NCI-H2196 treated with DMSO at 0.1 percent for 48 hours (cell line): ENCODE results near the gene IL1RAPL1.

ENCODE experiments used
- DNase-seq: peaks from one replicate; lab custom pipeline; 2025; ENCODE audit not compliant: unreplicated experiment; lab: John Stamatoyannopoulos, UW

The IL1RAPL1 gene

DNA sequence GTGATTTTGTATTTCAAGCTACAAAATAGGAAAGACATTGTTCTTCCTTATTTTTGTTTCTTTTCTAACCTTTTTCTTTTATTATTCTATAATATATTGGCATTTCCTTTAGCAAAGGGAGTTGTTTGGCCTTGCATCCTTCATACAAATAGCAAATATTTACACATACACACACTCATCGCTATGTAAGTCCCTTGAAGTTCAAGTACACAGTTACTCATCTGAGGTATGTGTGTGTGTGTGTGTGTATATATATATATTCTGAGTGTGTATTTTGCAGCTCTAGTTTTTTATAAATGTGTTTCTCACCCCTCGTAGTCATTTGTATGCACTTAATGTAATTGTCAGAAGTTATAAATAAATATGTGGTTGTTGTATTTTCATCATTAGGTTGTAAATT, 903.4 kb downstream of the IL1RAPL1 start:
- DNase-seq = no peak

DNA sequence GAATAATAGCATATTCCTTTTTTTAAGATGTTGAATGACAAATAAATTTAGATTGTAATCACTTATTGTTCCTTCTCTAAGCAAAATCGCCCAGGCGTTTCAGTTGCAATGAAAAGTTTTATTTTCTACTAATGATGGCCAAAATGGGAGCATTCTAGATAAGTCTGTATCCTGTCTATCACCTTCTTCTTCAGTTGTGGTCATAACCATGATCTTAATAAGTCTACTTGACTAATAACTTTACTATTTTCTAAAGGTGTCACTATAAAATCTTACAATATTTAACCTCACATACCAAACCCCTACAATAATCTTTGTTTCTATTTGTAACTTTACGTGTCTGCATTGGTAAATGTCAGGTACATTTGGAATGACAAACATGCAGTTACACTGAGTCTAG, 904.4 kb downstream of the IL1RAPL1 start:
- DNase-seq = no peak

DNA sequence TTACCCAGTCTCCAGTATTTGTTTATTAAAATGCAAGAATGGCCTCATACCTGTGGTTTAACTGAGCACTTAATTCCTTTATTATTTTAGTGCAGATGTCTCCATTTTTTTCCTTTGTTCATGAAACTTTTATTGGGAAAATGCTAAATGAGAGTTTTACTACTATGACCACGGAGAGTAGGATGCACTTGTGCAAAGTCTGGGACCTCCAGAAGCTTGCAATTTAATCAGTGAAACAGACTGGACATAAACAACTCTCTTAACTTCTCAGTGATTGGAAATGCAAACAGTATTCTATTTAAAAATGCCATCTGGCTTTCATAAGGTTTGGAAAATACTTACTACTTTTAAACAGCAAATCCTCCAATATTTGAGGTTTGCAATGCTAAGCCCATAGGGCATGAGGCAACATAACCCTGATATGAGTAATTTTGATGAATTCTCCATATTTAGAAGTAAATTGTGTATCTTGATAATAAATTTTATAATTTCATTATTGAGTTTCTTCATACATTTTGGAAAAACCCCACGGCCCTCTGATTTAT, 909.5 kb downstream of the IL1RAPL1 start:
- DNase-seq = no peak

DNA sequence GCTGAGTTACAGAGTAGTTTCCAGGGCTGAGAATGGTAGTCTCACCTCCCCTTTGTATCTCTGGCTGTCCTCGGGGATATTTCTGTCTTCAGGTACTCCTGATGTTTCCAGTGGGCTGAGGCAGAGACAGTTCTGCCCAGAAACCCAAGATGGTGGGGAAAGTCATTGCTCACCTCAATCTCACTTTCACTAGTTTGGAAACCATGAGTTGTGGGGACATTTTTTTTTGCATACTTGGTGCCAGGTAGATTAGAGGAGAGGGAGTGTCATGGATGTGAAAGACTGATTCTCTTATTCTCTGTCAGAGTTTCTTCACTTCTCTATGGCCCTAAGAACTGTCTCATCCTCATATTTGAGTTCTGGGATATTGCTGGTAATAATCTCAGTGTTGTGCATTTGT, 919.5 kb downstream of the IL1RAPL1 start:
- DNase-seq = no peak

DNA sequence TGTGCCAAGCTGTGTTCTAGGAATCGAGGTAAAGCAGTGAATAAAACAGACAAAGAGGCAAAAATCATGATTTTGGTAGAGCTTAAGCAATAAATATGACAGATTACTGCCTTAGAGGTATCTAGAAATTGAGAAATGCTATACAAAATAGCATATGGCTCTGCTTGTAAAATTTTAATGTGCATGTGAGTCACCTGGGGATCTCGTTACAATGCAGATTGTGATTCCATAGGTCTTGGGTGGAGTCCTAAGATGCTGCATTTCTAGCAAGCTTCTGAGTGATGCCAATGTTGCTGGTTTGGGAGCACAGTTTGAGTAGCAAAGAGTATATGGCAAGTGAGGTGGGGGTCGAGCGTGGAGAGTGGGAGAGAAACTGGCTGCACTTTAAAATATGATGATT, 930.9 kb downstream of the IL1RAPL1 start:
- no peak for DNase-seq

DNA sequence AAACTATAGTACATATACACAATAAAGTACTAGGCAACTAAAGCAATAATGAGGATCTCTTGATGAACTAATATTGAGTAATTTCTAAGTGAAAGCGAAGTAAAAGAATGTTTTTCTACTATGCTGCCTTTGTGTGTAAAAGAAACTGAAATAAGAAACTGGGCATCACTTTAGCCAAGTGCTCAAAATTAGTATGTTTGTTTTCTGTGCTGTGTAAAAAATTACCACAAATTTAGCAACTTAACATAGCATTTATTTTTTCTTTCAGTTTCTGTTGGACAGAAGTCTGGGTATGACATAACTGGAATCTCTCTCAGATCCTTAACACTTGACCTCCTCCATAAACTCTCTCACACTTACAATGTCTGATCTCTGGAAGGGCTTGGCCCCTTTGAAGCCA, 941.0 kb downstream of the IL1RAPL1 start:
- no peak for DNase-seq

DNA sequence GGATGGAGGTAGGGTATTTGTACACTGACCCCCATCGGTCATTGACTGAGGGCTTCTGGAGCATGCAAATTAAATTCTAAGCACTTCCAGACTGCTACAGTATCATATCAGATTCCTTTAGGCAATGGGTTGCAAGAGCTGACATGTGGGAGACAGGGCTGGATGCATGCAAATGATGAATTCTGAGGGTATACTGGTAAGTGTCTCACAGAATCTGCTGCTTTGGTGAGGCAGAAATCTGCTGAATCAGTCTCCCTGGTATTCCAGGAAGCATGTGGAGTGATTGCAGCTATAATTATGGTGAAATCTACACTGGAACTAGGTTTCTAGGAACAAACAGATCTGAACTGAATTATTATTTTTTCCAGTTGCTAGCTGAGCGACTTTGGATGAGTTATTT, 943.3 kb downstream of the IL1RAPL1 start:
- DNase-seq = no peak

DNA sequence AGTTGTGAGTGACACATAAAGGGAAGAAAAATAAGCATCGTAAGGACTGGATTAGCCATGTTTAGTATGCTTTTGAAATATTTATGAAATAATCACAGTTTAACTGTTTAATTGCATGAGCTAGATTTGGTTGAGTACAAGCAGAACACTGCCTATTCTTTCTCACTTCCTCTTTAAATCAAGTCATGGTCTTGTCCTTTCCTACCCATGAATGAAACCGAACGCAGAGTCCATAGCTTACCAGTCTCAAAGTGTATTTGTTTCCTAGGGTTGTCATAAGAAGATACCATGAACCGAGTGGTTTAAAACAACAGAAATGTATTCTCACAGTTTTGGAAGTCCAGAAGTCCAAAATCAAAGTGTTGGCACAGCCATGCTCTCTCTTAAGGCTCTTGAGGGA, 944.1 kb downstream of the IL1RAPL1 start:
- no peak for DNase-seq

DNA sequence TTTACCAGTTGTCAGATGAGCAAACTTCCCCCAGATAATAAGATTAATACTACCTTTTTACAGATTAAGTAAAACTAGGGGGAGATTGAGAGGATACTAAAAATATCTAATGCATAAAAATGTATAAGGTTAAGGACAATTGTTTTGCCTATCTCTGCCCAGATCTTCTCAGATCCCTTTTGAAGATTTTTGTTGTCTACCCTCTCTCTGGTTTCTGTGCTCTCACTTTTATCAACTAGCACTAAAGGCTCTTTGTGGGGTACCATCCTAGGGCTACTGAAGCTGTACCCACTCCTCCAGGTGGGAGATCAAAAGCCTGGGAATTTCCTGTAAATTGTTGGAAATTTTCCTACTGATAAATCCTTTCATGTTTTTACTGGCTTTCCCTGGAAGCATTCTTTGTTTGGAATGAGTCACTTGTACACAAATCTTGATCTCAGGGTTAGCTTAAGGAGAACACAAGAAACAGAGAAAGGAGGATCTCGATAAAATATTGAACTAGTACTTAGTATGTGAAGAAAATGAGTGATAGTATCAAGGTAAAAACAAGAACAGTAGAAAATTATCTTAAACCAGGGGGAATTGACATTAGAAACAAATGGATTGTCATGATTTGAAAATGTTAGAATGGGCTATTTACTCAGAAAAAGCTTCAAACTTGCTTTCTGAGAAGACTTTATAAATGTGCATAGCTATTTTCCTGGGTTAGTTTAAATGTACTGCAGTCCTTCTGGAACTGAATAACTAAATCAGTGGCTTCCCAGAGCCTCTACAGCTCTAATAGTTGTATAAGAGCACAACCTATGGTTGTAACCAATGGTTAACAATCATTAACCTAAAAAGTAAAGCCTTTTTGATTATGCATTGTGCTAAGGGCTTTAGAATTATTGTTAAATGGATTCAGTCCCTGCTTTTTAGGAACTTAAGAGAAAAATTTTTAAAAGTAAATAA, 948.2 kb downstream of the IL1RAPL1 start:
- DNase-seq = no peak

DNA sequence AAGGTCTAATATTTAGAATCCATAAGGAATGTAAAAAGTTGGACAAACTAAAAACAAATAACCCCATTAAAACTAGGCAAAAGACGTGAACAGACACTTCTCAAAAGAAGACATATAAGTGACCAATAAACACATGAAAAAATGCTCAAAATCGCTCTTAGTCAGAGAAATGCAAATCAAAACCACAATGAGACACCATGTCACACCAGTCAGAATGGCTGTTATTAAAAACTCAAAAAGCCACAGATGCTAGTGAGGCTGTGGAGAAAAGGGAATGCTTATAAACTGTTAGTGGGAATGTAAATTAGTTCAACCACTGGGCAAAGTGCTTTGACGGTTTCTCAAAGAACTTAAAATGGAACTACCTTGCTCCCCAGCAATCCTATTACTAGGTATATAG, 953.8 kb downstream of the IL1RAPL1 start:
- no peak for DNase-seq

DNA sequence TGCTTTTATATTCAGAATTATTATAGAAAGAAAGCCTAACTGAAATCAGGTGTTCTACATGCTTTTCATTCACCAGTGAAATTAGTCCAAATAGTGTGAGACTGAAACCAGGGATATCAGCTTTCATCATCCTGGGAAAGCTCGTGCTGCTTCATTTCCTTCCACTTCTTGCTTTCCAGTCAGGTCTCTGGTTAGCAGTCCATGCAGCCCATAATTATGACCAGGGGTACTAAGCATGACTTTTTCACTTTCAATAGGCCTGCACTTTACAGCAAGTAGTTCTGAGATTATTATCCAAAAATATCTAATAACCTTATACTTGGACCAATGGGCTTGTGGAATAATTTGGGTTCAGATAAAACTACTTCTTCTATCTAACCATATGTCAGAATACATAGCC, 954.9 kb downstream of the IL1RAPL1 start:
- DNase-seq = no peak

DNA sequence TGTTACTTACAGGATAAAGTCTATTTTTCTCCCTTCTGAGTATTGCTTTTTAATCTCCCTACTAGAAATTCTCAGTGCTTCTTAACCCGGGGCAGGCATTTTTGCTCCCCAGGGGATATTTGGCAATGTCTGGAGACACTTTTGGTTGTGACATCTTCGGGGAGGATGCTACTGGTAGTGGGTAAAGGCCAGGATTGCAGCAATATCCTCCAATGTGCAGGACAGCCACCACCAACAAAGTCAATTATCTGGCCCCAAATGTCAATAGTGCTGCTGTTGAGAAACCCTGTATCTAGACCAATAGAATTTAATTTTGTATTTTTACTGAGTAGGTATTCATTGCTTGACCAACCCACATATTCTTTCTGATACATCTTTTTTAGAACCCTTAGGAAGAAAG, 958.6 kb downstream of the IL1RAPL1 start:
- no peak for DNase-seq

DNA sequence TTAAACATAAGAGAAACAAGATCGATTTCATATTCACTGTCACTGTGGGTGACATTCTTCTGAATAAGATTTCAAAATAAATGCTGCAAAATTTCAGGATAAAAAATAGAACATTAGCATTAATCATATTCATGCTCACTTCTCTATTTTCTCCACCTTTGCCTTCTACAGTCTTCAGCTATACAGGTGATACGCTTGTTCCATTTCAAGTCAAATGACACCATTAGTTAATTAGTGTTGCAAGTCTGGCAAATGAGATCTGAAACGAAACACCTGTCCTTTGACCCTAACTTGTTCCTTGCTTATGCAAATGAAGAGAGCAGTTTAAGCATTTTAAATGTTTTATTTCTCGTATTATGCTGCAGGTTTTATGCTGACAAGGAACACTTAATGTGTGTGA, 960.6 kb downstream of the IL1RAPL1 start:
- DNase-seq = no peak

DNA sequence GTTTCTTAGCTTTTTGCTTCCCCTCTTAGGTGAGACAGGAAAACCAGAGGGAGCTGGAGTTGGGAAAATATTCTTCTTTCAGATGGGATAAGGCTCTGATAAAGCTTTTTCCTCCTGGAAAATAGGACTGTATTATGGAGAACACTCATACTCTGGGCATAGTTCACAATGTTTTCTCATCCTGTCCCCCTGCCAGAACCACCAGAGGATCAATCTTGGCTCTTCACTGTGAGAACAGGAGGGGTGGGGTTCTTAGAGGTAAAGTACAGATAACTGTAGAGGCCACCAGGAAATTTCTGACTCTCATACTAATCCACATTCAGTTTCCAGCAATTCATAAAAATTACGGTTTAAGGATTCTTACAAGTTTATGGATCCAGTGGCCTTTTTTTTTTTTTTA, 966.3 kb downstream of the IL1RAPL1 start:
- no peak for DNase-seq

DNA sequence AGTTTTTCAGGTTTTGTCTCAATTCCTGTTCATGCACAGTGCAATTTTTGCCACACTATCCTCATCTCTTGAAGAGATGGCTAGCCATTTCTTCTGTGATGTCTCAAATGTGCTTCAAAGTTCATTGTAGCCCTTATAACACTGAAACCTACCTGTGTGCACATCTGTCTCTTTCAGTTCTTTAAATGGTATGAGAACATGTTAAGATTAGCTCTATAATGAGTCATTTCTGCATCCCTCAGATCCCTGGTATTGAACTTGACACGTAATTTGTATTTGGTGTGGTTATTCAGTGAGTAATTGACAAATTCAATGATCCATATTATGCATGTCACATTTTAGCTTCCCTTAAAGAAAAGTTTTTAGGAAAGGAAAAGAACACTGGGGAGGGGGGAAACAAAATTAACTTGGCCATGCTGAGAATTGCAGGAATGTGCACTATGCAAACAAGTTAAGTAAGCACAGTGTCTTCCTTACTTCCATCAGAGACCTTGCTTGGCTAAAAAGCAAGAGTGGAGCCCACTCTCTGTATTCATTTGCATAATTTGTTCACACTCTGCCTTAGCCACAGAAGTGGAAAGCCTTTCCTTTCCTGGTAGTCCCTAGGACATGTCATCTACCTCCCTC, 968.3 kb downstream of the IL1RAPL1 start:
- DNase-seq = no peak

DNA sequence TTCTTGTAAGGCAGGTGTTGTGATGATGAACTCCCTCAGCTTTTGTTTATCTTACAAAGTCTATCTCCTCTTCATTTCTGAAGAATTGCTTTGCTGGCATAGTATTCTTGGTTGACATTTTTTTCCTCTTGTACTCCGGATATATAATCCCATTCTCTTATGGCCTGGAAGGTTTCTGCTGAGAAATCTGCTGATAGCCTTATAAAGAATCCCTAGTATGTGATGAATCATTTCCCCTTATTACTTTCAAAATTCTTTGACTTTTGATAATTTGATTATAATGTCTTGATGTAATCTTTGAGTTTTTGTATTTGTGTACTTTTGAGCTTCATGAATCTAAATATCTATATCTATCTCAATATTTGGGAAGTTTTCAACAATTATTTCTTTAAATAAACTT, 972.8 kb downstream of the IL1RAPL1 start:
- DNase-seq = no peak

DNA sequence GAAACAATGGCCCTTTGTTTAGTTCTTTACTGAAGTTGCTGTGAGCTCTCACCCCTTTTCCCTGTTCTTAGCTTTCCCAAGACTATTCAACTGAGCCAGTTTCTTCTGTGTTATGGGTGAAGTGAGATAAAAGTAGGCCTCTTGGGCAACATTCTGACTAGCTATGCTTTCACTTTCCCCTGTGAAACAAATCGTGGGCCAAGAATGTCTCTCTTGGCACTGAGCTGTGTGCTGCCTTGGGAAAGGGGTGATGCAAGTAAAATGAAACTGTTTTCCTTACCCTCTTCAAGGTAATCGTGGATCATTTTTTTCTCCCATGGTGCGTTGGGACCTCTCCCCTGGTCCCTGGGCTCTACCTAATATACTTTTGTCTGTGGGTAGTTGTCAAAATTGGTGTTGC, 974.2 kb downstream of the IL1RAPL1 start:
- no peak for DNase-seq

DNA sequence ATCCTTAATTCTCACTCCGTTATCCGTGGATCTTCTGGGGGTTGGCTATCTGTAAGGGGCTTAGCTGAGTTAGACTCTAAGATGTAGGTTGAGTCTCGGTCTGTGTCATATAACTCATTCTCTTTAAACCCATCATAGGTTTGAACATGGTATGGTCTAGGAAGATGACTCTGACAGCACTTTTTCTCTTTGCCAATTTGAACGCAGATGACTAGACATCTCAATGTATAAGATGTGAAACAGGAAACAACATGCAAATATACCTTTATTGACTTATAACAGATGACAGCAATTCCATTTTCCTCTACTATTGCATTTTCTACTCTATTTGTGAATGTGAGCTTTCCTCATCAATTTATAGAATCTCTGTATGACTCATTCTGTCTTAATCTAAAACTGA, 993.3 kb downstream of the IL1RAPL1 start:
- no peak for DNase-seq

DNA sequence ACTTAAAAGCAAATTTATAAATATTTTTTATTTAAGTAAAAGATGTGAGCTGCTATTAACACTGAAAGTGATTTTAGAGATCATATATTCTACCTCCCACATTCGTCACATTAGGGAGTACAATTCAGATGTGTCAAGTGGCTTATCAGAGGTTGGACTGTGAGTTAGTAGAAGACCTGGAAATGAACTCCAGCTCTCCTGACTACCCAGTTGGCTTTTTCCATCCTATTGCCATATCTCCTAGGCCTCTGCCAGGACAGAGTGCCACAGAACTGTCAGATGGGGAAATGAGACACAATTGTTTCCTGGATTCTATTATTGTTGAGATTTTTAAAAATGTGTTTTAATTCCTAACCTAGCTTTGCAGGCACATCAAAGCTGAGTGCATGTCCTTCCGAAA, 994.0 kb downstream of the IL1RAPL1 start:
- DNase-seq = no peak

DNA sequence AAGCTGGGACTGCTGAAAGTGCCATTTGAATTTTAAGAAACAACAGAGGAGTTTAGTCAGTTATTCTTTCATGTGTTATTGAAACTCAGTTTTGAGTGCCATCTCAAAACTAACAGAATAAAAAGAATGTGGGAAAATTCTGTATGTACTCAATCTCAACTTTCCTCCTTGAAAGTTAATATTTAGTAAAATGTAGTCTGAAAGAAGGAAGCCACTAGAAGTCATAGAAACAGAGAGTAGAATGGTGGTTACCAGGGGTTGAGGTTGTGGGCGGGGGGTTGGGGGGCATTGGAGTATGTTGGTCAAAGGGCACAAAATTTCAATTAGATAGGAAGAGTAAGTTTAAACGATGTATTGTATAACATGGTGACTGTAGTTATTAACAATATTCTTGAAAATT, 999.9 kb downstream of the IL1RAPL1 start:
- no peak for DNase-seq

DNA sequence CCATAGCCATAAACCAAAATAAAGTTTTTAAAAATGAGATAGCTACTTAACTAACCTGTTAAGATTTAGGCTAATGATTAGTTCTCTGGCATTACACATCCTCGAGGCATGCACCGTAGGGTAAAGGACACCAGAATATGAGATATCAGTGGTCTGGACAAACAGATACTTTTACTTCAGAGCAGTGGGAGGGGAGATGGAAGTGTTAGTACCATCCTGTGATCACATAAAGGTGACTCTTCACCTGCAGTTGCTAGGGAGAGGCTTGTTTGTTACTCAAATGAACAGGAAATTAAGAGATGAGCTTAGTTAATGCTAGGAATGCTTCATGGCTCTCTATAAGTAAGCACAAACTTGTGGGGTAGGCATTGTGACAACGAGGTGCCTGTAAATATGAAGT, 1003.7 kb downstream of the IL1RAPL1 start:
- no peak for DNase-seq

DNA sequence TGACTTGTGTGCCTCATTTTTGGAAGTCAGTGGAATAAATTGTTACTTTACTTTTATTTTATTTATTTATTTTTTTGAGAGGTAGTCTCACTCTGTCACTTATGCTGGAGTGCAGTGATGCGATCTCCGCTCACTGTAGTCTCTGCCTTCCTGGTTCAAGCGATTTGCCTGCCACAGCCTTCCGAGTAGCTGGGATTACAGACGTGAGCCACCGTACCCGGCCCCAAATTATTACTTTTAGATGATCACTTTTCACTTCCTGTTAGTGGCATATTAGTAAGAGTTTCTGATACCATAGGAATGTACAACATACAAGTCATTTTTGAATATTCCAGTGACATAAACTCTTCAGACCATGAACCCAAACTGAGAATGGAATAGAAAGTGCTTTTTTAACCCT, 1017.1 kb downstream of the IL1RAPL1 start:
- DNase-seq = no peak
